ENCODE measurements around the gene NR1D2. TPM values are rescaled to one million over a fixed set of nuclear protein-coding genes. Genes with fewer than 3 reads are reported as not detected.
"Not testable (repeated sequence)": the region's sequence is repeated elsewhere in the genome, so short reads cannot be mapped to it uniquely, and the experiment has no call there.

The NR1D2 gene
- total RNA-seq, 6 donors from 2014 or later = 19.6 to 52.4 (median 38.9) TPM

- 1 to 3% methylated on average over 12 to 48 of the region's 48 CpGs for WGBS, 2 donors
- Histone ChIP-seq H3K9me3 (no peaks in the 10 kb centered on the region), H3K36me3 (peaks cover 11 to 33% (median 21%) of the 10 kb centered on the region in 4 donors), H3K4me1 (peaks cover 11 to 48% (median 26%) of the 10 kb centered on the region in 4 donors), H3K4me3 (peak overlapping the region; percentile 53 to 96 (median 90)), H3K27ac (peak overlapping the region; percentile 90 to 97 (median 96)), H3K27me3 (no peaks in the 10 kb centered on the region)
- DNase-seq (no peak), ATAC-seq (ENCODE audit: low FRiP score in 2 of 2) (peak; percentile 70 to 86)
- TF ChIP-seq EP300 (IDR thresholded peaks at IDR 0.05) (no peak), CTCF (IDR thresholded peaks at IDR 0.05) (no peak), POLR2A (IDR thresholded peaks at IDR 0.05) (no peak), POLR2AphosphoS5 (IDR thresholded peaks at IDR 0.05) (no peak)
These were observed 28.8 kb upstream of the NR1D2 start for GRCh38 chr3:23916152-23916885.

GRCh38 chr3:23916886-23917678, 28.0 kb upstream of the NR1D2 start, which contains the start of the genes NKIRAS1 and RPL15:
Gene NKIRAS1, minus strand, starts transcription at chr3:23916990. Its CDS starts 6,086 bp downstream, at chr3:23910904.
Gene RPL15, plus strand, starts transcription at chr3:23917132. Its CDS starts 728 bp downstream, at chr3:23917860.
- no peaks in the 10 kb centered on the region for H3K27me3 ChIP-seq
- 0 to 1% methylated on average over 9 to 45 of the region's 64 CpGs for WGBS, 2 donors
- H3K36me3 ChIP-seq = peaks cover 11 to 39% (median 21%) of the 10 kb centered on the region in 4 donors
- TF ChIP-seq EP300 (IDR thresholded peaks at IDR 0.05) (peak in 1 of 4 donors; percentile 82), POLR2A (IDR thresholded peaks at IDR 0.05) (peak; percentile 88 to 98 (median 96)), CTCF (IDR thresholded peaks at IDR 0.05) (peak; percentile 49 to 99 (median 94)), POLR2AphosphoS5 (IDR thresholded peaks at IDR 0.05) (peak; percentile 99 to 100)
- H3K9me3 ChIP-seq = no peaks in the 10 kb centered on the region
- DNase-seq = peak; percentile 96 to 98
- peak within 1 kb of the TSS; percentile 90 to 97 (median 96) for H3K27ac ChIP-seq
- peak within 1 kb of the TSS; percentile 86 to 96 (median 90) for H3K4me3 ChIP-seq
- peak; percentile 99 for ATAC-seq (ENCODE audit: low FRiP score in 2 of 2)
- H3K4me1 ChIP-seq = peaks cover 11 to 48% (median 26%) of the 10 kb centered on the region in 4 donors

GRCh38 chr3:23917679-23918303, 27.3 kb upstream of the NR1D2 start:
- H3K36me3 ChIP-seq = peaks cover 11 to 42% (median 21%) of the 10 kb centered on the region in 4 donors
- not testable (repeated sequence) for H3K27me3 ChIP-seq, H3K9me3 ChIP-seq
- peaks cover 11 to 48% (median 26%) of the 10 kb centered on the region in 4 donors for H3K4me1 ChIP-seq
- DNase-seq (peak in 1 of 2 donors; percentile 74), ATAC-seq (ENCODE audit: low FRiP score in 2 of 2) (peak in 1 of 2 donors; percentile 84)
- WGBS, 2 donors = 0 to 2% methylated on average over 20 to 21 of the region's 21 CpGs
- peak overlapping the region; percentile 86 to 96 (median 90) for H3K4me3 ChIP-seq
- peak overlapping the region; percentile 90 to 97 (median 96) for H3K27ac ChIP-seq

- not testable (repeated sequence) for H3K9me3 ChIP-seq; DNase-seq; ATAC-seq (ENCODE audit: low FRiP score in 2 of 2); H3K27me3 ChIP-seq
- Histone ChIP-seq H3K27ac (peak overlapping the region; percentile 90 to 97 (median 96)), H3K4me3 (peak overlapping the region; percentile 86 to 96 (median 90)), H3K4me1 (peaks cover 11 to 48% (median 26%) of the 10 kb centered on the region in 4 donors), H3K36me3 (peaks cover 11 to 42% (median 21%) of the 10 kb centered on the region in 4 donors)
- 30 to 34% methylated on average over 12 of the region's 12 CpGs for WGBS, 2 donors
These were observed 26.8 kb upstream of the NR1D2 start for GRCh38 chr3:23918331-23918730.

GRCh38 chr3:23919628-23920027, 25.5 kb upstream of the NR1D2 start:
- no peak for TF ChIP-seq EP300 (IDR thresholded peaks at IDR 0.05)
- no peak for TF ChIP-seq CTCF (IDR thresholded peaks at IDR 0.05)
- TF ChIP-seq POLR2AphosphoS5 (IDR thresholded peaks at IDR 0.05) = no peak
- no peak for TF ChIP-seq POLR2A (IDR thresholded peaks at IDR 0.05)
- ATAC-seq (ENCODE audit: low FRiP score in 2 of 2) (no peak), DNase-seq (no peak)
- Histone ChIP-seq H3K9me3 (no peaks in the 10 kb centered on the region), H3K36me3 (peaks cover 11 to 42% (median 21%) of the 10 kb centered on the region in 4 donors), H3K27ac (no peak overlapping the region), H3K27me3 (no peaks in the 10 kb centered on the region), H3K4me1 (peaks cover 11 to 45% (median 26%) of the 10 kb centered on the region in 4 donors), H3K4me3 (peak overlapping the region in 1 of 4 donors; percentile 95)
- 40 to 67% methylated on average over 2 of the region's 2 CpGs for WGBS, 2 donors

Measured in upper lobe of left lung (tissue), 6 donors.